DMS53 (cell line): Measurements from ENCODE around the gene TEX38.
"Not testable (repeated sequence)": the region's sequence is repeated elsewhere in the genome, so short reads cannot be mapped to it uniquely, and the experiment has no call there.

ENCODE experiments used
- DNase-seq: peaks from one replicate; lab custom pipeline; 2025; lab: John Stamatoyannopoulos, UW

Gene TEX38

DNA sequence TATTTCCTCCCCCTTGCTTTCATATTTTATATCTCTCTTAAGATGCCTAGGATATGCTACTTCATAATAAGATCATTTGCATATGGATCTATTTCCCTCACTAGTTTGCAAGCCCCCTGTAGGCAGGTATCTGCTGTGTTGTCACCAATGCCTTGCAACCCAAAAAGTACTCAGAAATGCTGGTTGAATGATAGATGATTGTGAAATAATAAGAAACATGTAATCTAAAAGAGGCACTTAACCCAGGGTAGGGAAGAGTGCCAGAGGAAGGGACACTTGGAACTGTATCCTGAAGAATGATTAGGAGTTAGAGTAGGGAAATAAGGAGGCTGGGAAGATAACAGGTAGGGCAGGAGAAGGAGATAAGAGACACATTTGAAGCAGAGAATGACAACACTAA is 15.8 kb upstream of the TEX38 start:
- DNase-seq: no peak

GRCh38 chr1:46656643-46657042 is 15.0 kb upstream of the TEX38 start:
- no peak for DNase-seq

DNA sequence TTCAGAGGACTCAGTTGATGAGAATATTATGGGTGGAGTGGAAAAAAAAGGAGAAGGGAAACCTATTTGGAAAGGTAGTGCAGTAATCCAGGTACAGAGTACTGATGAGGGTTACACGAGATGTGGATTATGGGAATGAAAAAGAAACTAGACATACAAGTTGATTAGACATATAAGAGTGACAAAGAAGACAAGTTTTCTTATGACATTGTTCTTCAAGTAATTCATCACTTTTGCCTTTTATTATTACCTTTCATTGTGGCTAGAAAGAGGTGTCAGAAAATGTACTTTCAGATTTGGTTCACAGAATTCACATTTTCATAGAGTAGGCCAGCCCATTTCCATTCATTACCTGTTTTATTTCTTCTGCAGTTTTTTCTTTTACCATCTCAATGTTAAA is 13.9 kb upstream of the TEX38 start:
- DNase-seq: no peak

DNA sequence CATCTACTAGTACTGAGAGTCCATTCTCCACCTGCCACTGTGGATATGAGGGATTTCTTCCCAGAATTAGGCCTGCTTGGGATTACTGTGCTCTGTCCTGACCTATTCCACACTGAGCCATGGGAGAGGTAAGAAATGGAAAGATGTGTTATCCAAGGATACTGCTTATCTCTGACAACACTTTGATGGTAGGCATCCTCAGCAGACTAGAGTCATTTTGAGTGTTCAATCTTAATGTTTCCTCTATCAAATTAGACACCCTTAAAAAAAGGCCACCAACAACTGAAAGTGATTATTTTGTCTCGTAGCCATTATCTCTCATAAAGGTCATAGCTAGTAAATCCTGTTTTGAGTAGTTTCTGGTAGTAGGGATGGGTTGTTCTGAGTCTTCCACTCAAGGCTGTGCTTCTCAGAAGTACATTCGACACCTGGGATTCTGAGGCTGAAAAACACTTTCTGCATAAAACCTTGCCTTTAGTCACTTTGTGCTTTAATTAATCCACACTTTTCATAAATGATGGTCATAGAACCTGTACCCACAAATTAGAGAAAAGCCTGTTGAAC is 12.3 kb upstream of the TEX38 start:
- no peak for DNase-seq

- DNase-seq: not testable (repeated sequence)
These were observed 11.5 kb upstream of the TEX38 start for GRCh38 chr1:46660116-46660515.

DNA sequence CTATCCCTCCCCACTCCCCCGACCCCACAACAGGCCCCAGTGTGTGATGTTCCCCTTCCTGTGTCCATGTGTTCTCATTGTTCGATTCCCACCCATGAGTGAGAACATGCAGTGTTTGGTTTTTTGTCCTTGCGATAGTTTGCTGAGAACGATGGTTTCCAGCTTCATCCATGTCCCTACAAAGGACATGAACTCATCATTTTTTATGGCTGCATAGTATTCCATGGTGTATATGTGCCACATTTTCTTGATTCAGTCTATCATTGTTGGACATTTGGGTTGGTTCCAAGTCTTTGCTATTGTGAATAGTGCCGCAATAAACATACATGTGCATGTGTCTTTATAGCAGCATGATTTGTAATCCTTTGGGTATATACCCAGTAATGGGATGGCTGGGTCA is 8.7 kb upstream of the TEX38 start:
- not testable (repeated sequence) for DNase-seq

- DNase-seq: no peak
These were observed 5.7 kb upstream of the TEX38 start for GRCh38 chr1:46665983-46666382.

DNA sequence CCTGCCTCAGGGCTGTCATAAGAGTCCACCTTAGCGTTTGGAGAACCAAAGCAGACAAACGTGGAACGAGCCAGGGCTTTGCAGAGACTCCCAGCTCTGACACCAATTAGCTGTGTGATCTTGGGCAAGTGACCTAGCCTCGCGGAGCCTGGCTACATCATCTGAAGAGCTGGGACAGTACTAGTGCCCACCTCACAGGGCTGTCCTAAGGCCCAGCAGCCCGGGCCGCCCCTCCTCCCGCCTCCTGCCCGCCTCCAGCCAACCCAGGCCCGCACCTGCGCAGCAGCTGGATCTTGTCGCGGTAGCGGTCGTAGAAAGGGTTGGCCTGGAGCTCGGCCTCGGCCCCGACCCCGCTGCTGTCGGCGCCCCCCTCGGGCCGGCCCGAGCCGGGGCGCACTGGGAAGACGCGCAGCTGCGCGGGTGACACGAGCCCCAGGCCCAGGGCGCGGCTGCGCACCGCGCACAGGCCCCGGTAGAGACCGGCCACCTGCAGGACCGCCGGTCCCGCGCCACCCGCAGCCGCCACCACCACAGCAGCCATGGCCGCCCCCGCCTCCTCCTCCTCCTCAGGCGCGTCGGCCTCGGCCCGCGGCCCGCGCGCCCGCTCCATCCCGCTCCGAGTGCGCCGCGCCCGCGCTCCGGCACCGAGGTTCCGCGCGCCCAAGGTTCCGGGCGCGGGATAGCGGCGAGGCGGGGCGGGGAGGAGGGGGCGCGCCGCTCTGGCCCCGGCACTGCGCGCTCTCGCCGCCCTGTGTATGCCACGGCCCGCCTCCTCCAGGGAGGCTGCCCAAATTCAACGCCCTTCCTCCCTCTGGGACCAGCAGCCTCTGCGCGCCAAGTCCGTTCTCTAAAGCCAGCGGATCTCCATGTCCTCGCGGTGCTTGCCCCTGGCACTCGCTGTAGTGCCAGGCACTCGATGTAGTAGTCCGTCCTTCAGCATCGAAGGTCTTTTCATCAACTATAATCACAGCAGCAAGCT is 3.6 kb upstream of the TEX38 start, which contains the start of gene ATPAF1:
Gene ATPAF1, minus strand, starts transcription at position 583 of the 979 bp plus-strand sequence. Its CDS starts 42 bp downstream, at position 541.
- peak; percentile 97 for DNase-seq

DNA sequence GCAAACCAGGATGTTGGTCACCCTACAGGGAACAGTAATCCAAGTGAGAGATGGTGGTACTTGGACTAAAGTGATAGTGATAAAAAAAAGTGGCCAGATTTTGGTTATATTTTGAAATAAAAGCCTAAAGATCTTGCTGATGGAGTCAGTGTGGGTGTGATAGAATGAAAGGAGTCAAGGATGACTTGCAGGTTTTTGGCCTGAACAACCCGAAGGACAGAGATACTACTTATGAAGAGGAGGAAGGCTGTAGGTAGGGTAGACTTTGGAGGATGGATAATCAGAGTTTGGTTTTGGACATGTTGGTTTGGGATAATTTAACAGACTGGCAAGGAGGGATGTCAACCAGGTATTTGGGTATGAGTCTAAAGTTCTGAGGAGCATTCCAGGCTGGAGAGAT is 1.5 kb upstream of the TEX38 start:
- DNase-seq: no peak

GRCh38 chr1:46672696-46673095 is 1.0 kb downstream of the TEX38 start:
- no peak for DNase-seq

DNA sequence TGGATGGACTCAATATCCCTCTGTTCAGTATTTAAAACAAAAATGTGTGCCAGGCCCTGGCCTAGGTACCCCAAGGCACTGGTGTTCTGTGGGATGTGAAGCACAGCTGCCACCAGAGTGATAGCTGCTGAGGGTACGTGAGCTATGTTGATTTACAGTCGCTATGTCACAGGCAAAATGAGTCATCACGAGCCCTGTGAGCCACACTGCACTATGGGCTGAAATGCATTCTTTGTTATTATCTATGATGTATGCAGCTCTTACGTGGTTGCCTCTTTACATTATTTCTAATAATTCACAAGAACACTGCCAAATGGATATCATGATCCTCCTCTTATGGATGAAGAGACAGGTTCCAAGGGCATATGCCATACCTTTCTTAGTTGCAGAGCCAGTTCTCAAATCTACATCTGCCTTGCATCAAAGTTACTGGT is 2.1 kb downstream of the TEX38 start:
- DNase-seq: peak; percentile 89

- no peak for DNase-seq
These were observed 4.1 kb downstream of the TEX38 start for GRCh38 chr1:46675549-46676314.

DNA sequence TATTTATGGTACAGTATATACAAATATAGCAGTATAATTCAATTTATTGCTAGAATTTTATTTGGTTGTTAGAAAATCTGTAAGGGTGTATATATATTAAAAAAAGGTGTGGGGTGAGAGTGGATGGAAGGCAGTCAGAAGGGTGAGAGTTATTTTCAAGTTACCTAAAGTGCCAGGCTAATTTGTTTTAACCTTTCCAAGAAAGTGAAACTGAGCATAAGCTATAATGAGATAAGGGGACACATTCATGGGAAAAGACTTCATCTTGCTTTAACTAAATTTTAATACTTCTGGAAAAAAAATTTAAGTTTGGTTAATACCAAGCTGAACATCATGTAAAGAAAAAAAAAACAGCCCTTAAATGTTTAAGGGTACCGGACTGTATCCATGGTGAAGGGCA is 4.9 kb downstream of the TEX38 start:
- no peak for DNase-seq

GRCh38 chr1:46677339-46677738 is 5.7 kb downstream of the TEX38 start:
- DNase-seq: no peak

GRCh38 chr1:46679789-46680573 is 8.3 kb downstream of the TEX38 start:
- DNase-seq: no peak

GRCh38 chr1:46681333-46682034 is 9.8 kb downstream of the TEX38 start:
- DNase-seq: peak; percentile 79

DNA sequence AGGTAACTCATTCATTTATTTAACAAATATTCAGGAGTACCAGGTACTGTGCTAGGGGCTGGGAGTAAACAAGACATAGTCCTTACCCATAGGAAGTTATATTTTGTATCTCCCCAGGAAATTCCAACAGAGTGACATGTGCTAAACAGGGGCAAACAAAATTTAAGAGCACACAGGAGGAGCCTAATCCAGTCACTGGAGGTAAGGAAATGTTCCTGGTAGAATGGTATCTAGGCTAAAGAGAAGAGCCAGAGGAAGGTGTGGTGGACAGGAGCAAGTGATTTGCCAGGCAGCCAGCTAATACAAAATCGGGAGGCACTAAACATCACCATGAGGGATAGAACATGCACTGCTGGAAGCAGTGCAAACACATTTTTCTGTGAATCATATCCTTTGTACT is 10.4 kb downstream of the TEX38 start:
- peak; percentile 59 for DNase-seq

- DNase-seq: no peak
These were observed 13.0 kb downstream of the TEX38 start for GRCh38 chr1:46684670-46685069.

GRCh38 chr1:46686255-46686654 is 14.6 kb downstream of the TEX38 start:
- no peak for DNase-seq

DNA sequence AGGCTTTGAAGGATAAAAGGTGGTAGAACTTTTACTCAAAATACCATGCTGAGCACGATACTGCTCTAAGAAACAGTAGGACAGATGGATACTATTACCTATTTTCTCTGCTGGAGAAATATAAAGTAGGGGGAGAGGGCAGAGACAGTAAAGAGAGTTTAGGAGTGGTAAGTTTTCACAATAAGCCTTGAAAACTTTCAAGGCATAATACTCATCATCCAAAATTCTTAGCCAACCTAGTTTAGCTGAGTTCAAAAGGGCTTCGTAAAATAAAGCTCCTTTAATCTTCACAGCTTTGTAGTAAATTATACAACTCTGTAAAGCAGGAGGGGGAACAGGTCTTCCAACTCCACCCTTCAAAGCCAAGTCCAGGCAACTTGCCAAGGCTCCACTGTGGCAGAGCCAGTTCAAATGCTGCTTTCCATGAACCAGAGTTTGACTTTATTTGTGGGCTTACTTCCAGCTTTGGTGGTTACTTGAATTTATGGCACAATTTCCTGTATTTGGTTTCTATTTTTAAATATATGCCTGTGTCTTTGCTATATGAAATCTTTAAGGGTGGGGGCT is 15.5 kb downstream of the TEX38 start:
- peak; percentile 29 for DNase-seq
